GM12878 (cell line): Measurements from ENCODE around the gene REEP1. TPM values are rescaled to one million over a fixed set of nuclear protein-coding genes. Genes with fewer than 3 reads are reported as not detected.

Experiments used
- ATAC-seq: fragments of 200-7000 bp; cut with Tn5 transposase; 3 replicates; pipeline ENCODE4 v1.9.1; 2020; ENCODE audit warnings: mild to moderate bottlenecking, moderate library complexity
- BruUV-seq: library from RNA; stranded (reverse); fragments of 400-500 nt; replicated peaks from 2 replicates; lab custom pipeline; 2021; lab: Mats Ljungman, UMichigan
- CTCF ChIA-PET: fragments of 300-600 bp; sonication (Branson Sonifier 250); formaldehyde crosslinking; extraction: SDS; loops from one replicate; lab custom pipeline; 2021; ENCODE audit warnings: inconsistent platforms; lab: Yijun Ruan, JAX
- POLR2A ChIA-PET: fragments of 350-600 bp; formaldehyde crosslinking; extraction: SDS; loops from one replicate; lab custom pipeline; 2021; ENCODE audit warnings: inconsistent platforms; lab: Charles Lee
- RAD21 ChIA-PET: fragments of 300-600 bp; sonication (Branson Sonifier 250); formaldehyde crosslinking; loops from one replicate; lab custom pipeline; 2023; ENCODE audit warnings: antibody characterized with exemption; ENCODE audit not compliant: unreplicated experiment; lab: Charles Lee
- SMC1A ChIA-PET: fragments of 300-600 bp; sonication (Branson Sonifier 250); formaldehyde crosslinking; loops from one replicate; lab custom pipeline; 2023; ENCODE audit not compliant: unreplicated experiment, uncharacterized antibody; lab: Charles Lee
- DNase-seq: peaks from one replicate; pipeline ENCODE4 v3.0.0-alpha.2; 2011; ENCODE audit warnings: low read depth, low spot score
- FAIRE-seq: peaks from 3 replicates; lab custom pipeline; 2011; peaks lifted over from hg19 to GRCh38; lab: Jason Lieb, UNC
- H2AFZ ChIP-seq: 2 replicates; pipeline ENCODE4 v1.6.0; 2011; ENCODE audit warnings: low read depth, low read length, control low read depth; ENCODE audit not compliant: control insufficient read depth
- H3K27ac ChIP-seq: 2 replicates; pipeline ENCODE4 v1.5.1; 2011; ENCODE audit warnings: control low read depth; ENCODE audit not compliant: control insufficient read depth, insufficient read depth
- H3K27me3 ChIP-seq, 2 experiments: replicated peaks in 1 of 2; 2 replicates each; pipeline versions ENCODE4 v1.6.0 to v1.6.1; 2011; ENCODE audit warnings: low read length in 1 of 2; ENCODE audit not compliant: control insufficient read depth in 2 of 2, insufficient read depth in 2 of 2
- H3K36me3 ChIP-seq, 2 experiments: 2 replicates each; pipeline ENCODE4 v1.5.1; 2011; ENCODE audit warnings: low read length in 1 of 2; ENCODE audit not compliant: control insufficient read depth in 2 of 2, insufficient read depth in 2 of 2
- H3K4me1 ChIP-seq: 2 replicates; pipeline ENCODE4 v1.6.1; 2011; ENCODE audit warnings: mild to moderate bottlenecking, low read length, moderate library complexity, mixed read lengths; ENCODE audit not compliant: control insufficient read depth, insufficient read depth
- H3K4me2 ChIP-seq: 2 replicates; pipeline ENCODE4 v1.6.0; 2011; ENCODE audit warnings: control low read depth; ENCODE audit not compliant: control insufficient read depth, insufficient read depth
- H3K4me3 ChIP-seq: fragments of 200-600 bp; sonication (generic); 2 replicates; pipeline ENCODE4 v1.5.1; 2016
- H3K79me2 ChIP-seq: 2 replicates; pipeline ENCODE4 v1.6.0; 2011; ENCODE audit warnings: low read length; ENCODE audit not compliant: control insufficient read depth, insufficient read depth
- H3K9ac ChIP-seq: 2 replicates; pipeline ENCODE4 v1.8.0; 2011; ENCODE audit warnings: low read length, control low read depth, mixed read lengths; ENCODE audit not compliant: control insufficient read depth, insufficient read depth
- H3K9me3 ChIP-seq: replicated peaks from 3 replicates; pipeline ENCODE4 v1.5.1; 2011; ENCODE audit warnings: mild to moderate bottlenecking, low read length; ENCODE audit not compliant: control insufficient read depth, insufficient read depth
- H4K20me1 ChIP-seq: 2 replicates; pipeline ENCODE4 v1.6.0; 2011; ENCODE audit not compliant: control insufficient read depth, insufficient read depth
- ATF7 ChIP-seq: fragments of 450-650 bp; IDR thresholded peaks from 2 replicates; pipeline ENCODE4 v1.6.1; 2016; ENCODE audit warnings: low read depth, mild to moderate bottlenecking
- DPF2 ChIP-seq: fragments of 450-650 bp; IDR thresholded peaks from 2 replicates; pipeline ENCODE4 v1.6.1; 2017; ENCODE audit warnings: mild to moderate bottlenecking
- E2F4 ChIP-seq: IDR thresholded peaks from 2 replicates; pipeline ENCODE4 v1.6.1; 2012; ENCODE audit warnings: low read depth, low read length, improper control_type of control experiment
- E2F8 ChIP-seq: fragments of 450-650 bp; IDR thresholded peaks from 2 replicates; pipeline ENCODE4 v1.6.1; 2018; ENCODE audit warnings: mild to moderate bottlenecking, low read depth, moderate library complexity; ENCODE audit not compliant: partially characterized antibody
- ETV6 ChIP-seq, 2 experiments: fragments of 450-650 bp in 1 of 2; IDR thresholded peaks in 1 of 2; conservative IDR thresholded peaks in 1 of 2; 2 replicates each; pipeline ENCODE4 v1.6.1; 2014; ENCODE audit warnings: antibody characterized with exemption in 1 of 2, borderline replicate concordance in 1 of 2, low read depth in 1 of 2, mild to moderate bottlenecking in 1 of 2, moderate library complexity in 1 of 2
- HDGF ChIP-seq: fragments of 450-650 bp; IDR thresholded peaks from 2 replicates; pipeline ENCODE4 v1.6.1; 2016; ENCODE audit warnings: antibody characterized with exemption
- IRF4 ChIP-seq: IDR thresholded peaks from 2 replicates; pipeline ENCODE4 v1.6.1; 2011; ENCODE audit warnings: low read depth, low read length
- IRF5 ChIP-seq: fragments of 450-650 bp; IDR thresholded peaks from 2 replicates; pipeline ENCODE4 v1.6.1; 2017; ENCODE audit warnings: borderline replicate concordance
- POLR2A ChIP-seq: IDR thresholded peaks from 2 replicates; pipeline ENCODE4 v1.6.1; 2011; ENCODE audit warnings: low read depth, mild to moderate bottlenecking, low read length
- RELA ChIP-seq: fragments of 450-650 bp; IDR thresholded peaks from 2 replicates; pipeline ENCODE4 v1.8.0; 2014; ENCODE audit warnings: borderline replicate concordance; ENCODE audit not compliant: partially characterized antibody
- USF2 ChIP-seq: IDR thresholded peaks from 2 replicates; pipeline ENCODE4 v1.6.1; 2011; ENCODE audit warnings: low read depth, low read length, improper control_type of control experiment, borderline replicate concordance
- ZBTB40 ChIP-seq: fragments of 450-650 bp; IDR thresholded peaks from 2 replicates; pipeline ENCODE4 v1.6.1; 2016; ENCODE audit warnings: mild to moderate bottlenecking, moderate library complexity, borderline replicate concordance
- ZNF24 ChIP-seq: fragments of 450-650 bp; IDR thresholded peaks from 2 replicates; pipeline ENCODE4 v1.6.1; 2017; ENCODE audit warnings: antibody characterized with exemption, mild to moderate bottlenecking
- ZNF274 ChIP-seq: IDR thresholded peaks from one replicate; pipeline ENCODE4 v1.8.0; 2011; ENCODE audit not compliant: insufficient read length, insufficient read depth
- WGBS: methylation state at CpG from one replicate; pipeline ENCODE4 v1.1.6; 2016; ENCODE audit warnings: low lambda C conversion rate; ENCODE audit not compliant: insufficient replicate concordance, insufficient coverage; ENCODE audit errors: missing lambda C conversion rate; 5-methylcytosine and 5-hydroxymethylcytosine counted together
- in situ Hi-C: fragments of 300-500 bp; cut with MboI; formaldehyde crosslinking; loops from 9 replicates; pipeline ENCODE4 v1.14.3; 2018; ENCODE audit warnings: mixed read lengths
- intact Hi-C: fragments of 100-400 bp; cut with micrococcal nuclease; formaldehyde crosslinking; loops from one replicate; pipeline ENCODE4 v1.14.2; 2022; ENCODE audit not compliant: unreplicated experiment
- polyA plus RNA-seq, 11 experiments: library from polyadenylated mRNA; depleted of rRNA in 4 of 11; unstranded in 6 of 11; stranded (reverse) in 5 of 11; fragments of >200 nt; fragmentation: Nextera tagmentation in 4 of 11; fragmentation: Illumina TruSeq in 1 of 11; extraction: Ambion mirVana in 4 of 11; extraction: Trizol in 1 of 11; gene quantifications; 1 replicate in 1 of 11; 2 replicates in 10 of 11; pipeline versions ENCODE4 v1.2.1 to v1.2.3, GENCODE V29; 2011 to 2016; ENCODE audit warnings: inconsistent platforms in 2 of 11, missing spikeins in 2 of 11, low read depth in 1 of 11
- total RNA-seq, 4 experiments: library from RNA; depleted of rRNA in 3 of 4; stranded (reverse); fragments of >200 nt in 3 of 4; fragmentation: Illumina TruSeq in 1 of 4; extraction: Trizol in 1 of 4; gene quantifications; 2 replicates each; pipeline versions ENCODE4 v1.2.1 to v1.2.3, GENCODE V29; 2013 to 2021

REEP1 gene
- total and polyA plus RNA-seq, 10 of the 15 experiments (the other 5 are each of a cell fraction or from before 2014, with no cell fraction given): 0.02 to 0.30 (median 0.09) TPM; not detected in 1

- no peaks in the 10 kb centered on the region for H3K79me2 ChIP-seq
- ChIA-PET RAD21 (no interaction called here), SMC1A (interaction anchor here (0.7 kb wide), 1 partner anchor 9 kb away, joined by 3 read pairs; no protein-coding TSS in a partner anchor), CTCF (interaction anchor here (1.8 kb wide), 1 partner anchor 41 kb away, joined by 4 read pairs; no protein-coding TSS in a partner anchor), POLR2A (no interaction called here)
- H4K20me1 ChIP-seq: no peaks in the 10 kb centered on the region
- FAIRE-seq (no peak), DNase-seq (no peak), ATAC-seq (no peak)
- BruUV-seq: no TSS peak
- H3K36me3 ChIP-seq: no peaks in the 10 kb centered on the region
- in situ Hi-C loops: no loop called here
- H3K9ac ChIP-seq: no peak overlapping the region
- H3K4me1 ChIP-seq: no peaks in the 10 kb centered on the region
- H3K27me3 ChIP-seq: no peaks in the 10 kb centered on the region
- no peak overlapping the region for H3K27ac ChIP-seq
- no peak overlapping the region for H2AFZ ChIP-seq
- WGBS: 29% methylated on average over 8 of the region's 8 CpGs
- H3K9me3 ChIP-seq: no peaks in the 10 kb centered on the region; the same call in 2 of the 3 replicates
- intact Hi-C loops: no loop called here
- H3K4me3 ChIP-seq: no peak overlapping the region
- H3K4me2 ChIP-seq: no peak overlapping the region
- TF ChIP-seq IRF4 (no peak), E2F8 (no peak), ZNF274 (no peak), USF2 (no peak), E2F4 (no peak), POLR2A (no peak), DPF2 (no peak), ZBTB40 (no peak), RELA (no peak), ETV6 (conservative IDR thresholded peaks at IDR 0.05 in 1 of 2, IDR thresholded peaks at IDR 0.05 in 1 of 2; ENCODE audit: borderline replicate concordance in 1 of 2, low read depth in 1 of 2) (no peak), ATF7 (no peak), HDGF (no peak), IRF5 (no peak), ZNF24 (no peak)
These were observed 14.8 kb upstream of the REEP1 start for GRCh38 chr2:86352137-86352726.
